Middle frontal gyrus (tissue), 1 donor: ENCODE measurements around the gene AGT.

Experiments
- DNase-seq: peaks from one replicate; pipeline ENCODE4 v3.0.0-alpha.2; 2015; ENCODE audit warnings: low spot score; ENCODE audit errors: extremely low spot score

AGT gene

GRCh38 chr1:230713915-230714764 is at the start of gene AGT:
Gene AGT, minus strand, starts transcription at chr1:230714122. Its CDS starts 3,299 bp downstream, at chr1:230710823.
- DNase-seq, result peak; percentile 39

GRCh38 chr1:230761443-230762167 is 47.7 kb upstream of the AGT start:
- DNase-seq, result no peak

- no peak for DNase-seq
Observed at GRCh38 chr1:230760360-230760827, 46.5 kb upstream of the AGT start.

- no peak for DNase-seq
Observed at GRCh38 chr1:230759369-230760065, 45.6 kb upstream of the AGT start.

- no peak for DNase-seq
Observed at GRCh38 chr1:230758709-230759368, 44.9 kb upstream of the AGT start.

GRCh38 chr1:230757856-230758708 is 44.2 kb upstream of the AGT start:
- no peak for DNase-seq

GRCh38 chr1:230754796-230755195 is 40.9 kb upstream of the AGT start:
- no peak for DNase-seq

- DNase-seq, result no peak
Observed at GRCh38 chr1:230753586-230754251, 39.8 kb upstream of the AGT start.

GRCh38 chr1:230753191-230753585 is 39.3 kb upstream of the AGT start:
- no peak for DNase-seq

- peak; percentile 66 for DNase-seq
Observed at GRCh38 chr1:230752407-230752806, 38.5 kb upstream of the AGT start.

- no peak for DNase-seq
Observed at GRCh38 chr1:230750986-230751625, 37.2 kb upstream of the AGT start.

GRCh38 chr1:230750576-230750975 is 36.7 kb upstream of the AGT start:
- DNase-seq, result no peak

GRCh38 chr1:230749635-230750034 is 35.7 kb upstream of the AGT start:
- DNase-seq, result no peak

GRCh38 chr1:230749150-230749549 is 35.2 kb upstream of the AGT start:
- no peak for DNase-seq

- no peak for DNase-seq
Observed at GRCh38 chr1:230747890-230748800, 34.2 kb upstream of the AGT start.

- DNase-seq, result no peak
Observed at GRCh38 chr1:230747127-230747730, 33.3 kb upstream of the AGT start, which contains the start of gene CAPN9. Gene CAPN9, plus strand, starts transcription at chr1:230747388. Its CDS starts 109 bp downstream, at chr1:230747497.

GRCh38 chr1:230746617-230747016 is 32.7 kb upstream of the AGT start:
- DNase-seq, result no peak

GRCh38 chr1:230745071-230745470 is 31.1 kb upstream of the AGT start:
- DNase-seq, result no peak
